Activated CD8-positive, alpha-beta T cell treated with anti-CD3 and anti-CD28 coated beads for 36 hours (primary cell): ENCODE data around the gene MS4A15. TPM values are rescaled to one million over a fixed set of nuclear protein-coding genes. Genes with fewer than 3 reads are reported as not detected.

Experiments
- ATAC-seq: fragments of 200-7000 bp; cut with Tn5 transposase; one replicate; pipeline ENCODE4 v1.10.0; 2021; ENCODE audit warnings: mild to moderate bottlenecking, moderate library complexity
- CTCF ChIA-PET: fragments of 350-600 bp; sonication (Branson Sonifier 250); formaldehyde crosslinking; loops from one replicate; lab custom pipeline; 2021; ENCODE audit warnings: antibody characterized with exemption; lab: Charles Lee
- POLR2A ChIA-PET: fragments of 350-600 bp; sonication (Branson Sonifier 250); formaldehyde crosslinking; loops from one replicate; lab custom pipeline; 2021; ENCODE audit warnings: antibody characterized with exemption; lab: Charles Lee
- DNase-seq: peaks from one replicate; pipeline ENCODE4 v3.0.0-alpha.2; 2020
- H3K27ac Mint-ChIP-seq: one replicate; pipeline ENCODE4 v1.8.0; 2021; ENCODE audit warnings: mild to moderate bottlenecking, mixed read lengths
- H3K27me3 Mint-ChIP-seq: one replicate; pipeline ENCODE4 v1.8.0; 2021; ENCODE audit warnings: mixed read lengths
- H3K36me3 Mint-ChIP-seq: one replicate; pipeline ENCODE4 v1.8.0; 2021; ENCODE audit warnings: low read depth, mixed read lengths
- H3K4me1 Mint-ChIP-seq: one replicate; pipeline ENCODE4 v1.8.0; 2021; ENCODE audit warnings: low read depth, mixed read lengths
- H3K4me3 Mint-ChIP-seq: one replicate; pipeline ENCODE4 v1.8.0; 2021; ENCODE audit warnings: mild to moderate bottlenecking, moderate library complexity, mixed read lengths
- H3K9me3 Mint-ChIP-seq: one replicate; pipeline ENCODE4 v1.8.0; 2021; ENCODE audit warnings: mixed read lengths
- intact Hi-C: fragments of 100-400 bp; cut with micrococcal nuclease; formaldehyde crosslinking; loops from one replicate; pipeline ENCODE4 v1.10.0; 2022
- total RNA-seq, 2 experiments: library from RNA; stranded (reverse); gene quantifications; one replicate each; pipeline ENCODE4 v1.2.3, GENCODE V29; 2021
- TF ChIP-seq, protein P1 (sequence below): fragments of 200-600 bp; IDR thresholded peaks from one replicate; pipeline ENCODE4 v1.8.0; 2022; ENCODE audit warnings: antibody characterized with exemption, mild to moderate bottlenecking

MS4A15 gene
- total RNA-seq, 2 experiments from 2014 or later: not detected

DNA sequence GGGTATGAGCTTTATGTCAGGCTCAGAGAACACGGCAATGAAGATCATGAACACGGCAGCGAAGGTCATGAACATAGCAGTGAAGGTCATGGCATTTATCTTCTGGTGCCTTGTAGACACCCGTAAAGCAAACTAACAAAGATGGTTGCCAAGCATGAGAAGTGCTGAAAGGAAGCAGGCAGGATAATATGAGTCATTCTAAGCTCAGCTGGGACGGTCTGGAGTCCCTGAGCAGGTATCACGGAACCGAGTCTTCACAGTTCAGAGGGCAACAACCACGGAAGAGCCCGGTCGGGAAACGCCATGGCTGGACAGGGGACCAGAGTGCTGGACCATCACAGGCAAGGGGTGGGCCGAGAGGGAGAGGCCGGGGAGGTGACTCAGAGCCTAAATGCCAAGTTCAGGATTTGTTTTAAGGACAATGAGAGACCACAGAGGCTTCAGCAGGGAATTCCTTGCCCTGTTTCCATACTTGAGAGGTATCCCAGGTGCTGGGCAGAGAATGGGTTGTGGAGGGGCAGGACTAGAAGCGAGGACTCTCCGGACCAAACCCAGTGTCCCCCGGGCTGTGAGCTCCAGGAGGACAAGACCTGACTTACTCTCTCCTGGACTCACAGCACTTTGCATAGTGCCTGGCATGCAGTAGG lies 15.3 kb downstream of the MS4A15 start:
- no peak overlapping the region for H3K27ac Mint-ChIP-seq
- ATAC-seq: no peak
- H3K4me1 Mint-ChIP-seq: peaks cover 11% of the 10 kb centered on the region
- H3K4me3 Mint-ChIP-seq: no peak overlapping the region
- no peaks in the 10 kb centered on the region for H3K9me3 Mint-ChIP-seq
- intact Hi-C loops: no loop called here
- CTCF ChIA-PET: interaction anchor here (11.7 kb wide), 1 partner anchor 8 kb away, joined by 116 read pairs; no protein-coding TSS in a partner anchor
- TF ChIP-seq, protein P1, sequence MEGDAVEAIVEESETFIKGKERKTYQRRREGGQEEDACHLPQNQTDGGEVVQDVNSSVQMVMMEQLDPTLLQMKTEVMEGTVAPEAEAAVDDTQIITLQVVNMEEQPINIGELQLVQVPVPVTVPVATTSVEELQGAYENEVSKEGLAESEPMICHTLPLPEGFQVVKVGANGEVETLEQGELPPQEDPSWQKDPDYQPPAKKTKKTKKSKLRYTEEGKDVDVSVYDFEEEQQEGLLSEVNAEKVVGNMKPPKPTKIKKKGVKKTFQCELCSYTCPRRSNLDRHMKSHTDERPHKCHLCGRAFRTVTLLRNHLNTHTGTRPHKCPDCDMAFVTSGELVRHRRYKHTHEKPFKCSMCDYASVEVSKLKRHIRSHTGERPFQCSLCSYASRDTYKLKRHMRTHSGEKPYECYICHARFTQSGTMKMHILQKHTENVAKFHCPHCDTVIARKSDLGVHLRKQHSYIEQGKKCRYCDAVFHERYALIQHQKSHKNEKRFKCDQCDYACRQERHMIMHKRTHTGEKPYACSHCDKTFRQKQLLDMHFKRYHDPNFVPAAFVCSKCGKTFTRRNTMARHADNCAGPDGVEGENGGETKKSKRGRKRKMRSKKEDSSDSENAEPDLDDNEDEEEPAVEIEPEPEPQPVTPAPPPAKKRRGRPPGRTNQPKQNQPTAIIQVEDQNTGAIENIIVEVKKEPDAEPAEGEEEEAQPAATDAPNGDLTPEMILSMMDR: no peak
- peaks cover 2% of the 10 kb centered on the region for H3K27me3 Mint-ChIP-seq
- DNase-seq: no peak
- no peaks in the 10 kb centered on the region for H3K36me3 Mint-ChIP-seq
- POLR2A ChIA-PET: no interaction called here

DNA sequence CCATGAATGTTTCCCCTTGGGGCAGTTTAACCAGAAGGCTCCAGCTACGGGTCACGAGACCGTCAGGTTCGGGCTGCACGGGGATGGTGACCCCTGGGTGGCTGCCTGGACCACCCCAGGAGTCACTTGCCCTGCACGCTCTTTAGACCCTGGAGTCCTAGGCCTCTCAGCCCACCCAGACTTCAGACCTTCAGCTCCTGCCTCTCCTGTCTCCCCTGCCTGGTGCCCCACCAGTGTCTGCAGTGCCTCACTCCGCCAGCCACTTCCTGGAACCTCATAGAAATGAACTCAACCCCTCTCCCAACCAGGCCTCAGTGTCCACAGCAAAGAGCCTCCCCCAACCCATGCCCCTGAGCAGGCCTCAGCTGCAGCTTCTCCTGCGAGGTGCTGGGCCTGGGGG lies 16.0 kb downstream of the MS4A15 start:
- no peak overlapping the region for H3K4me3 Mint-ChIP-seq
- H3K27ac Mint-ChIP-seq: no peak overlapping the region
- ChIA-PET CTCF (interaction anchor here (11.7 kb wide), 1 partner anchor 8 kb away, joined by 116 read pairs; no protein-coding TSS in a partner anchor), POLR2A (no interaction called here)
- ATAC-seq: no peak
- H3K4me1 Mint-ChIP-seq: peaks cover 11% of the 10 kb centered on the region
- no peaks in the 10 kb centered on the region for H3K27me3 Mint-ChIP-seq
- TF ChIP-seq, protein P1: no peak
- intact Hi-C loops: no loop called here
- H3K9me3 Mint-ChIP-seq: no peaks in the 10 kb centered on the region
- no peak for DNase-seq
- H3K36me3 Mint-ChIP-seq: no peaks in the 10 kb centered on the region

DNA sequence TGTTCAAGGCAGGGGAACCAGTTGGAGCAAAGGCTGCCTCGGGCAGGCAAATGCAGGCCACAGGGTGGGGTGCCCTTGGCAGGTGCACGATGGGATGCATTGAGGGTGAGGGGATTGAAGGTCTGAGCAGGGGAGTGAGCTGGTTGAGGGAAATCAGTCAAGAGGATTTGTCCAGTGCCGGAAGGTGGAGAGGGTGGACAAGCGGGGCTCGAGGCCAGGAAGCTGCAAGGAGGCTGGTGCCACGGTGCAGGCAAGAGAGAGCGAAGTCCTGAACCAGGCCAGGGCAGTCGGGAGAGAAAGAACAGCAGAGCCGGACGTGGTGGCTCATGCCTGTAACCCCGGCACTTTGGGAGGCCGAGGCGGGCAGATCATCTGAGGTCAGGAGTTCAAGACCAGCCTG lies 18.1 kb downstream of the MS4A15 start:
- no peaks in the 10 kb centered on the region for H3K36me3 Mint-ChIP-seq
- POLR2A ChIA-PET: no interaction called here

DNA sequence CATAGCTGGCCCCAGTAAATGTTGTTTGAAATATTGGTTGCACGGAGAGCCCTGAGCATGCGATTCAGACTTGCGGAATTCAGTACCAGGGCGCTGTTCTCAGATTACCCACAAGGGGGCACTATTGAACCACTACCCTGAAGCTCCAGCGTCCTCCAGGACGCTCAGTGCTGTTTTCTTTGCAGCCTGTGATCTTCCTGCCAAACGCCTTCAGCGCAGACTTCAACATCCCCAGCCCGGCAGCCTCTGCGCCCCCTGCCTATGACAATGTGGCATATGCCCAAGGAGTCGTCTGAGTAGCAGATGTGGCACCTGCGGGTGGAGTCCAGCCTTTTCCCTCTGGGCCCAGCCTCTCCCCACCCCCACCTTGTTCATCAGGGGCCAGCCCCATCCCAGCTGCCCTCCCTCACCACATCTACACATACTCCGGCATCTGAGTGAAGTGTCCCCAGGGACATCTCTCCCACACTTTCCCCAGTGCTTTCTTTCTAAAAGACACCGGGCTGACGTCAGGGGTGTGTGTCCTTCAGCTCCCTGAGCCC lies 18.8 kb downstream of the MS4A15 start:
- Mint-ChIP-seq H3K27me3 (no peaks in the 10 kb centered on the region), H3K9me3 (no peaks in the 10 kb centered on the region), H3K4me1 (peaks cover 11% of the 10 kb centered on the region), H3K36me3 (no peaks in the 10 kb centered on the region), H3K4me3 (no peak overlapping the region), H3K27ac (no peak overlapping the region)
- ChIA-PET POLR2A (no interaction called here), CTCF (interaction anchor here (0.7 to 11.7 kb wide), 24 partner anchors 9 to 412 kb away, joined by 3 to 116 read pairs (median 4); partner anchors contain the start of gene MS4A10)
- DNase-seq: peak; percentile 92
- TF ChIP-seq, protein P1: peak; percentile 78
- ATAC-seq: peak; percentile 98
- intact Hi-C loops: loop anchor here (5.0 kb wide), 1 partner anchor 112 kb away; no protein-coding TSS in a partner anchor

More for the DNA sequence above, 18.1 kb downstream of the MS4A15 start:
- no peak overlapping the region for H3K4me3 Mint-ChIP-seq
- peaks cover 11% of the 10 kb centered on the region for H3K4me1 Mint-ChIP-seq
- no peaks in the 10 kb centered on the region for H3K9me3 Mint-ChIP-seq
- intact Hi-C loops: loop anchor here (5.0 kb wide), 1 partner anchor 113 kb away; no protein-coding TSS in a partner anchor
- no peaks in the 10 kb centered on the region for H3K27me3 Mint-ChIP-seq
- TF ChIP-seq, protein P1: no peak
- H3K27ac Mint-ChIP-seq: no peak overlapping the region
- CTCF ChIA-PET: interaction anchor here (0.9 to 11.7 kb wide), 17 partner anchors 10 to 130 kb away, joined by 3 to 116 read pairs (median 5); partner anchors contain the start of gene MS4A10
- DNase-seq: no peak
- ATAC-seq: no peak

DNA sequence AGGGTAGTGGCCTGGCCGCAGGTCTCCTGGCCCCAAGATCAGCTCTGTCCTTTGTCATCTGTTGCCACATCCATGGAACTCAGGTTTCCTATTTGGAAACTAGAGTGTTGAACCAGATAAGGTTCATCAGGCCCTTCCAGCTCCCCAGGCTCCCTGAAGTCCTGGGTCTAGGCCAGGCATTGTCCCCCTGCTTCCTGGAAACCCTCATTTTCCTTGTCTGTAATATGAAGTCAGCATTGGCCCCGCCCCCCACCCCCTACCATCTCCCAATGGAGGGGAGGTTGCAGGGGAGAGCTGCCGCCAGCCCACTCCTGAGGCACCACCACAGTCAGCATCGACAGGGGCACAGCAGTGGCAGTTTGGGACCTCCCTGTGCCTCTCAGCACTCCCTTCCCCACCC lies 19.5 kb downstream of the MS4A15 start:
- no peaks in the 10 kb centered on the region for H3K9me3 Mint-ChIP-seq
- TF ChIP-seq, protein P1: no peak

More for the DNA sequence above, 19.5 kb downstream of the MS4A15 start:
- intact Hi-C loops: loop anchor here (5.0 kb wide), 1 partner anchor 111 kb away; no protein-coding TSS in a partner anchor
- Mint-ChIP-seq H3K36me3 (no peaks in the 10 kb centered on the region), H3K4me1 (peaks cover 11% of the 10 kb centered on the region), H3K27me3 (no peaks in the 10 kb centered on the region), H3K27ac (no peak overlapping the region), H3K4me3 (no peak overlapping the region)
- ChIA-PET CTCF (interaction anchor here (0.7 to 11.7 kb wide), 15 partner anchors 8 to 418 kb away, joined by 3 to 116 read pairs (median 6); partner anchors contain the start of gene MS4A10), POLR2A (no interaction called here)
- DNase-seq (no peak), ATAC-seq (no peak)
